Right atrium auricular region (tissue), 2 donors: ENCODE data around the gene CCDC134. TPM values are rescaled to one million over a fixed set of nuclear protein-coding genes. Genes with fewer than 3 reads are reported as not detected.

Experiments
- DNase-seq: peaks from one replicate; pipeline ENCODE4 v3.0.0-alpha.2; 2019; ENCODE audit warnings: low spot score
- H3K27ac ChIP-seq, 2 donors: fragments of 200-600 bp; sonication (generic); 1 replicate in 1 of 2; 2 replicates in 1 of 2; pipeline ENCODE4 v1.5.1; 2016 to 2019
- H3K27me3 ChIP-seq, 2 donors: fragments of 200-600 bp; sonication (generic); one replicate each; pipeline versions ENCODE4 v1.5.1 to v1.6.0; 2017 to 2019
- H3K36me3 ChIP-seq: fragments of 200-600 bp; sonication (generic); one replicate; pipeline ENCODE4 v1.5.1; 2016
- H3K4me1 ChIP-seq, 2 donors: fragments of 200-600 bp; sonication (generic); one replicate each; pipeline versions ENCODE4 v1.5.1 to v1.6.0; 2017 to 2019
- H3K4me3 ChIP-seq, 2 donors: fragments of 200-600 bp; sonication (generic); 1 replicate in 1 of 2; 2 replicates in 1 of 2; pipeline ENCODE4 v1.5.1; 2017 to 2019; ENCODE audit warnings: mild to moderate bottlenecking in 1 of 2, moderate library complexity in 1 of 2
- H3K9me3 ChIP-seq, 2 donors: fragments of 200-600 bp; sonication (generic); one replicate each; pipeline ENCODE4 v1.5.1; 2019
- CTCF ChIP-seq, 2 donors: fragments of 200-600 bp; sonication (generic); IDR thresholded peaks; one replicate each; pipeline ENCODE4 v1.5.1; 2019; ENCODE audit warnings: antibody characterized with exemption in 2 of 2
- total RNA-seq, 2 donors: library from RNA; depleted of rRNA; stranded (reverse); fragments of >200 nt; gene quantifications; one replicate each; pipeline ENCODE4 v1.1.0, GENCODE V29; 2016

Gene CCDC134
- total RNA-seq, 2 donors from 2014 or later = 4.0 to 6.4 TPM

GRCh38 chr22:41780746-41781505, 19.6 kb upstream of the CCDC134 start:
- Histone ChIP-seq H3K9me3 (no peaks in the 10 kb centered on the region), H3K27ac (no peak overlapping the region)

GRCh38 chr22:41781507-41781906, 19.0 kb upstream of the CCDC134 start:
- H3K27me3 ChIP-seq = no peaks in the 10 kb centered on the region
- H3K36me3 ChIP-seq = no peaks in the 10 kb centered on the region
- no peaks in the 10 kb centered on the region for H3K4me1 ChIP-seq
- no peak overlapping the region for H3K27ac ChIP-seq
- H3K9me3 ChIP-seq = no peaks in the 10 kb centered on the region
- no peak for TF ChIP-seq CTCF (IDR thresholded peaks at IDR 0.05)
- DNase-seq = no peak
- H3K4me3 ChIP-seq = no peak overlapping the region

More at GRCh38 chr22:41780746-41781505, 19.6 kb upstream of the CCDC134 start:
- Histone ChIP-seq H3K4me1 (no peaks in the 10 kb centered on the region), H3K36me3 (no peaks in the 10 kb centered on the region), H3K4me3 (no peak overlapping the region), H3K27me3 (no peaks in the 10 kb centered on the region)
- TF ChIP-seq CTCF (IDR thresholded peaks at IDR 0.05) = no peak
- peak; percentile 69 for DNase-seq

DNA sequence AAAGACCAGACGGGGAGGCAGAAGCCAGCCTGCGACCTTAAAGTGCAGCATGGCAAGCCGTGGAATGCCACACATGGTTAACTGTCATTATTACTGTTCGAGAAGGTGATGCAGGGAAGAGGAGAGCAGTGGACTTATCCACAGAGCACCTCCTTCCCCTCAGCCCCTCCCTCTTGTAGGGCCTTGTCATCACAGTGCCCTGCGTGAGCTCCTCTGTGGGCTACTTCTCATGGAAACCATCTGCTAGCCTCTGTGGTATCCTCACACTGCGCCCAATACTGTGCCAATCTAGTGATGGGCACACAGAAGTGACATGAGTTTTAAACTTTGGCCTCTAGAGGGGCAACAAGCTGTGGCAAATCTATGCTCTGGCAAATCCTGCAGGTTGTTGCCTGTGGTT, 18.2 kb upstream of the CCDC134 start:
- H3K27me3 ChIP-seq = no peaks in the 10 kb centered on the region
- no peaks in the 10 kb centered on the region for H3K4me1 ChIP-seq
- DNase-seq = no peak
- no peak overlapping the region for H3K4me3 ChIP-seq
- H3K27ac ChIP-seq = no peak overlapping the region
- TF ChIP-seq CTCF (IDR thresholded peaks at IDR 0.05) = no peak
- H3K36me3 ChIP-seq = no peaks in the 10 kb centered on the region
- H3K9me3 ChIP-seq = no peaks in the 10 kb centered on the region

DNA sequence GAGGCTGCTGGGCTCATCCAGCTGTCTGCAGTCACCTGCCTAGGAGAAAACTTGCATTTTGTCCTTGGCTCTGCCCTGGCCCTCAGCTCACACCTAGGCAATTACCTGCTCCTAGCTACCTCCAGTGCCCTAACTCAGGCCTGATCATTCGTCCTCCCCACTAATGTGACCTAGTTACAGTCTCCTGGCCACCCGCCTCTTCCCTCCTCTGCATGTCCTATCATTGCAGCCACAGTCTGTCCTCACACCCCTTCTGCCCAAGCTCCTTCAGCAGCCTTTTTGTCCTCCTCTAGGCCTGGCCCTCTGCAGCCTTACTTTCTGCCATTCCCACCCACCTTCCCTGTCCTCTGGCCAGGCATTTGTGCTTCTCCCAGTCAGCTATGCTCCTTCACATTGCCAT, 17.7 kb upstream of the CCDC134 start:
- no peaks in the 10 kb centered on the region for H3K4me1 ChIP-seq

GRCh38 chr22:41787331-41787730, 13.1 kb upstream of the CCDC134 start:
- TF ChIP-seq CTCF (IDR thresholded peaks at IDR 0.05) = no peak
- DNase-seq = no peak
- H3K27ac ChIP-seq = no peak overlapping the region
- no peak overlapping the region for H3K4me3 ChIP-seq
- no peaks in the 10 kb centered on the region for H3K36me3 ChIP-seq
- H3K9me3 ChIP-seq = no peaks in the 10 kb centered on the region
- no peaks in the 10 kb centered on the region for H3K27me3 ChIP-seq
- no peaks in the 10 kb centered on the region for H3K4me1 ChIP-seq

More for the DNA sequence above, 17.7 kb upstream of the CCDC134 start:
- DNase-seq = no peak
- Histone ChIP-seq H3K27me3 (no peaks in the 10 kb centered on the region), H3K36me3 (no peaks in the 10 kb centered on the region), H3K9me3 (no peaks in the 10 kb centered on the region), H3K4me3 (no peak overlapping the region), H3K27ac (no peak overlapping the region)
- TF ChIP-seq CTCF (IDR thresholded peaks at IDR 0.05) = no peak

GRCh38 chr22:41793871-41794270, 6.6 kb upstream of the CCDC134 start:
- Histone ChIP-seq H3K27ac (no peak overlapping the region), H3K9me3 (no peaks in the 10 kb centered on the region), H3K36me3 (no peaks in the 10 kb centered on the region), H3K27me3 (no peaks in the 10 kb centered on the region), H3K4me3 (no peak overlapping the region), H3K4me1 (no peaks in the 10 kb centered on the region)
- DNase-seq = no peak
- TF ChIP-seq CTCF (IDR thresholded peaks at IDR 0.05) = no peak
